ENCODE results near the gene MBD5.
A peak's percentile ranks its signal among the peaks of the same experiment; 100 is the strongest.

MBD5 gene

GRCh38 chr2:148130581-148130980, 109.7 kb downstream of the MBD5 start:
- DNase-seq: no peak

GRCh38 chr2:148132412-148132811, 111.5 kb downstream of the MBD5 start:
- DNase-seq: no peak

GRCh38 chr2:148135705-148136104, 114.8 kb downstream of the MBD5 start:
- no peak for DNase-seq

- DNase-seq: no peak
Measured at GRCh38 chr2:148136441-148136840, 115.5 kb downstream of the MBD5 start.

GRCh38 chr2:148161909-148162435, 141.1 kb downstream of the MBD5 start:
- DNase-seq: no peak

GRCh38 chr2:148162871-148163270, 142.0 kb downstream of the MBD5 start:
- DNase-seq: no peak

- no peak for DNase-seq
Measured at GRCh38 chr2:148165975-148166374, 145.1 kb downstream of the MBD5 start.

GRCh38 chr2:148167241-148167766, 146.4 kb downstream of the MBD5 start:
- DNase-seq: no peak

- no peak for DNase-seq
Measured at GRCh38 chr2:148167855-148168254, 147.0 kb downstream of the MBD5 start.

- DNase-seq: no peak
Measured at GRCh38 chr2:148172131-148172753, 151.4 kb downstream of the MBD5 start.

- no peak for DNase-seq
Measured at GRCh38 chr2:148173168-148173567, 152.3 kb downstream of the MBD5 start.

GRCh38 chr2:148177559-148177958, 156.7 kb downstream of the MBD5 start:
- no peak for DNase-seq

- DNase-seq: no peak
Measured at GRCh38 chr2:148179724-148180123, 158.8 kb downstream of the MBD5 start.

GRCh38 chr2:148184976-148185375, 164.1 kb downstream of the MBD5 start:
- no peak for DNase-seq

- DNase-seq: no peak
Measured at GRCh38 chr2:148194882-148195281, 174.0 kb downstream of the MBD5 start.

- peak; percentile 43 to 47 for DNase-seq
Measured at GRCh38 chr2:148201075-148202004, 180.4 kb downstream of the MBD5 start.

- no peak for DNase-seq
Measured at GRCh38 chr2:148202237-148202636, 181.3 kb downstream of the MBD5 start.

GRCh38 chr2:148207111-148207510, 186.2 kb downstream of the MBD5 start:
- no peak for DNase-seq

- no peak for DNase-seq
Measured at GRCh38 chr2:148209603-148210002, 188.7 kb downstream of the MBD5 start.

GRCh38 chr2:148218326-148219075, 197.6 kb downstream of the MBD5 start:
- no peak for DNase-seq

- DNase-seq: no peak
Measured at GRCh38 chr2:148221166-148221565, 200.3 kb downstream of the MBD5 start.

- DNase-seq: no peak
Measured at GRCh38 chr2:148221926-148222325, 201.0 kb downstream of the MBD5 start.

- no peak for DNase-seq
Measured at GRCh38 chr2:148231858-148232257, 211.0 kb downstream of the MBD5 start.
